AG08395 (cell line): ENCODE results near the gene ASXL2.

Experiments
- DNase-seq: peaks from one replicate; pipeline ENCODE4 v3.0.0; 2012; ENCODE audit warnings: mixed read lengths, low spot score

Gene ASXL2

DNA sequence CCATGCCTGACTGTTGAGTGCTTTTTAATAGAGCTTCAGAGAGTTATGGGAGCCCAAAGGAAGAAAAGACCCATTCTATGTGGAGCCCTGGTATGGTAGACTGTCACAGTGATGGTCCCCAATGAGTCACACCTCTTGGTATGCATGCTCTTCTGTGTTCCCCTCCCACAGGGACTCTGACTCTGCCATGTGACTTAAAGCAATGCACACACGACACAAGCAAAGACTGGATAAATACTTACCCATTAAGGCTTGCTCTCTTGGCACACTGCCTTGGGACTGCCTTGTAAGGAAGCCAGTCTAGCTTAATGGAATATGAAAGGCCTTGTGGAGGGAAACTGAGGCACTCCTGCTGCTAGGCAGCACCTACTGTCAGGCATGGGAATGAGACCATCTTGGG, 188.2 kb downstream of the ASXL2 start:
- DNase-seq: peak; percentile 50

DNA sequence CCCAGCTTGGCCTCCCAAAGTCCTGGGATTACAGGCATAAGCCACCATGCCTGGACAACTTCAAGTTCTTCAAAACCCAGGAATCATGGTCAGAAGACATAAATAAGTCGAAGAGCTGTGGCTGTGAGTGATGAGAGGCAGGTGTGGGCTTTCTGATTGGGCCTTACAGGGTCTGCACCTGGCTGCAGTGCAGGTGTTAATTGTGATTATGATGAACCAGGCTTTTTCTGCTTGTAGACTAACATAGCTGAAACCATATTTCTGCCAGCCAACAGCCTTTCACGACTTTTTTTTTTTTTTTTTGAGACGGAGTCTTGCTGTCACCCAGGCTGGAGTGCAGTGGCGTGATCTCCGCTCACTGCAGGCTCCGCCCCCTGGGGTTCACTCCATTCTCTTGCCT, 190.1 kb downstream of the ASXL2 start:
- DNase-seq: no peak

DNA sequence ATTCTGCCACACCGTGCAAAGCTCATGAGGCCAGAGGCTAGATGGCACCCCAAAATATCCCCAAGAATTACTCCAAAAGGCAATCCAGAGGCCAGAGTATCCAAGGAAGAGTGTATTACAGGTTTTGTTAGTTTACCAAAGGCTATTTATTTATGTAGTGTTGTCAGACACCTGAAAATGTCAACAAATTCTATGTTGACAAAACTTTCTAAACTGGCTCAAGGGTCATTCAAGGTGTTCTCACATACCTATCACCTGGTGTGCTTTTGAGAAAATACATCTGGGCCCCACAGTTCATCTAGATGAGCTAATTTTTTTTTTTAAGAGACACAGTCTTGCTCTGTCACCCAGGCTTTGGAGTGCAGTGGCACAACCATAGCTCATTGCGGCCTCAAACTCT, 192.5 kb downstream of the ASXL2 start:
- DNase-seq: no peak

DNA sequence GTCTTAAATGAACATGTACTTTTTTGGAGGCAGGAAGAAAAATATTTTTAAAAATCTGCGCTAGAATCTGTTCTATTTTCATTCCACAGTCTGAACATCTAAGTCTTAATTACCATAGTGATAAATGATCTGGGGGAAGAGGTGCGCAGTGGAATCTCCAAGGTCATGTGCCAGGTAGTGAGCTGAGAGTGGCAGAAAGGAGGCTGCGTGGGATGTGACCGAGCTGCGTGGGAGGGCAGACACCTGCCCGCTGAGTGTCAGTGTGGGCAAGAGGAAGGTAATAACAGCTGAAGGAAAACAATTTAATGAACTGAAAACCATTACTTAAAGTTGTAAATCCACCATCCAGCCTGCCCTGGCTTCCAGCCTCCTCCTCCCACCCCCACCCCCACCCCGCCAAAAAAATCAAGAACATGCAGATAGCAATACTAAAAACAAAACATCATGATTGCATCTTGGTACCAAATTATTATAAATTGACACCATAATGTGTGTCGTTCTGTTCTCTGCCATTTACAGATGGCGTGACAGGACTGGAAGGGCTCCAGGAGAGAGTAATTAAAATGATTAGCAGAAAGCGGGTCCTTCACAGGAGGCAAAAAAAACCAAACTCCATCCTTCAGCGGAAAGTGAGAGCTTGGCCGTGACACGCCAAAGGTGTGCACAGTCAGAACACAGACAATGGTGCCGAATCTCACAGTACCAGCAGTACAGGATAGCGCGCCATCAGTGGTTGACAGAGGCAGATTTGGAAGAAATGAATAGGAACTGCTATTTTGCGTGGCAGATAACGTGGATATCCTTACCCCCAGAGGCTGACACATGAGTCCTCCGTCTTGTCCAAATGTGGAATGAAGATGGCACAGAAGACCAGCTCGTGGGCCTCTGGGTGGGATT, 193.5 kb downstream of the ASXL2 start:
- no peak for DNase-seq
